Caco-2 (cell line): ENCODE data around the gene HNF1B. TPM values are rescaled to one million over a fixed set of nuclear protein-coding genes. Genes with fewer than 3 reads are reported as not detected.

Source experiments
- BruUV-seq: library from RNA; stranded (reverse); fragments of 400-500 nt; replicated peaks from 2 replicates; lab custom pipeline; 2021; lab: Mats Ljungman, UMichigan
- CTCF ChIA-PET: fragments of 300-600 bp; sonication (Branson Sonifier 250); formaldehyde crosslinking; loops from one replicate; lab custom pipeline; 2022; ENCODE audit warnings: antibody characterized with exemption; lab: Charles Lee
- POLR2A ChIA-PET: fragments of 300-600 bp; sonication (Branson Sonifier 250); formaldehyde crosslinking; loops from one replicate; lab custom pipeline; 2022; ENCODE audit warnings: antibody characterized with exemption; lab: Charles Lee
- DNase-seq, 2 experiments: peaks; one replicate each; pipeline versions ENCODE4 v3.0.0 to v3.0.0-alpha.2; 2020 to 2022
- H3K27me3 ChIP-seq: replicated peaks from 2 replicates; pipeline ENCODE4 v1.6.0; 2011; ENCODE audit warnings: low read length; ENCODE audit not compliant: control insufficient read depth, insufficient read depth
- H3K36me3 ChIP-seq: 2 replicates; pipeline ENCODE4 v1.5.1; 2011; ENCODE audit warnings: low read length; ENCODE audit not compliant: control insufficient read depth, insufficient read depth
- H3K4me1 ChIP-seq: fragments of 250-450 bp; sonication (Bioruptor Pico); 2 replicates; pipeline ENCODE4 v1.5.1; 2020; ENCODE audit warnings: mild to moderate bottlenecking
- H3K4me3 ChIP-seq: 2 replicates; pipeline ENCODE4 v1.5.1; 2011; ENCODE audit warnings: low read depth, mild to moderate bottlenecking, control low read depth, low read length
- H3K9me3 ChIP-seq: fragments of 250-450 bp; sonication (Bioruptor Pico); 2 replicates; pipeline ENCODE4 v1.5.1; 2020; ENCODE audit warnings: mild to moderate bottlenecking, moderate library complexity
- H3K27ac Mint-ChIP-seq: one replicate; pipeline ENCODE4 v1.8.0; 2022; ENCODE audit warnings: mixed read lengths; ENCODE audit not compliant: unreplicated experiment
- H3K27me3 Mint-ChIP-seq: one replicate; pipeline ENCODE4 v1.8.0; 2022; ENCODE audit warnings: mixed read lengths; ENCODE audit not compliant: insufficient read depth, unreplicated experiment
- H3K36me3 Mint-ChIP-seq: one replicate; pipeline ENCODE4 v1.8.0; 2022; ENCODE audit warnings: mild to moderate bottlenecking, mixed read lengths; ENCODE audit not compliant: insufficient read depth, unreplicated experiment
- H3K4me1 Mint-ChIP-seq: one replicate; pipeline ENCODE4 v1.8.0; 2022; ENCODE audit warnings: low read depth, mixed read lengths; ENCODE audit not compliant: unreplicated experiment
- H3K4me3 Mint-ChIP-seq: one replicate; pipeline ENCODE4 v1.8.0; 2022; ENCODE audit warnings: mild to moderate bottlenecking, moderate library complexity, mixed read lengths; ENCODE audit not compliant: unreplicated experiment
- H3K9me3 Mint-ChIP-seq: one replicate; pipeline ENCODE4 v1.8.0; 2022; ENCODE audit warnings: mixed read lengths; ENCODE audit not compliant: unreplicated experiment
- intact Hi-C: fragments of 100-400 bp; cut with micrococcal nuclease; formaldehyde crosslinking; loops from one replicate; pipeline ENCODE4 v1.10.0; 2022; ENCODE audit not compliant: unreplicated experiment
- total RNA-seq: library from RNA; stranded (reverse); gene quantifications from 2 replicates; pipeline ENCODE4 v1.2.3, GENCODE V29; 2022
- TF ChIP-seq, protein P1 (sequence below), 2 experiments: fragments of 200-600 bp in 1 of 2; IDR thresholded peaks; 1 replicate in 1 of 2; 2 replicates in 1 of 2; pipeline versions ENCODE4 v1.5.1 to v1.8.0; 2011 to 2022; ENCODE audit warnings: antibody characterized with exemption in 1 of 2, control low read depth in 1 of 2, inconsistent platforms in 1 of 2, low read depth in 1 of 2, low read length in 1 of 2, mild to moderate bottlenecking in 1 of 2, moderate library complexity in 1 of 2; ENCODE audit not compliant: insufficient read depth in 1 of 2, severe bottlenecking in 1 of 2, unreplicated experiment in 1 of 2

The HNF1B gene
- total RNA-seq, 1 experiment from 2014 or later: 36.9 TPM

DNA sequence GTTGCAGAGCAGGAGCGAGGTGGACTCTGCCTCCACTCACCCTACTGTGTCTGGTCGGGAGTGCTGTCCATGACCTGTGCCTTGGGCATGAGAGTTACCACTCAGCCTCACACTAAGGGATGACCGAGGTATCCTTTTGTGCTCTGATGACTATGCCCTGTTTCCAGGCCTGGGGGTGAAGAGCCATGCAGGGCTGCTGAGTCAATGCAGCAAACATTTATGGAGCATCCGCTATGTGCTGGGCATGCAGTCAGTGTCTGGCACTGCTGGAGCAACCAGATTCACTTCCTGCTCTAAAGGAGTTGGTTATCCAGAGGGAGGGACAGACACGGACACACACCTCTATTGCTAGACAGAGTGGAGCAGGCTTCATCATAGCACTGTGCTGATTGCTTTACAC lies 7.6 kb upstream of the HNF1B start:
- no peaks in the 10 kb centered on the region for H3K9me3 Mint-ChIP-seq
- H3K4me3 Mint-ChIP-seq: no peak overlapping the region
- peaks cover 4% of the 10 kb centered on the region for H3K4me1 Mint-ChIP-seq
- intact Hi-C loops: no loop called here
- no peak overlapping the region for H3K27ac Mint-ChIP-seq
- CTCF ChIA-PET: interaction anchor here (0.6 kb wide), 1 partner anchor 77 kb away, joined by 3 read pairs; no protein-coding TSS in a partner anchor
- BruUV-seq: no TSS peak
- peaks cover 12% of the 10 kb centered on the region for H3K36me3 Mint-ChIP-seq
- Histone ChIP-seq H3K36me3 (no peaks in the 10 kb centered on the region), H3K4me3 (no peak overlapping the region), H3K4me1 (no peaks in the 10 kb centered on the region), H3K27me3 (no peaks in the 10 kb centered on the region), H3K9me3 (no peaks in the 10 kb centered on the region)
- TF ChIP-seq, protein P1, sequence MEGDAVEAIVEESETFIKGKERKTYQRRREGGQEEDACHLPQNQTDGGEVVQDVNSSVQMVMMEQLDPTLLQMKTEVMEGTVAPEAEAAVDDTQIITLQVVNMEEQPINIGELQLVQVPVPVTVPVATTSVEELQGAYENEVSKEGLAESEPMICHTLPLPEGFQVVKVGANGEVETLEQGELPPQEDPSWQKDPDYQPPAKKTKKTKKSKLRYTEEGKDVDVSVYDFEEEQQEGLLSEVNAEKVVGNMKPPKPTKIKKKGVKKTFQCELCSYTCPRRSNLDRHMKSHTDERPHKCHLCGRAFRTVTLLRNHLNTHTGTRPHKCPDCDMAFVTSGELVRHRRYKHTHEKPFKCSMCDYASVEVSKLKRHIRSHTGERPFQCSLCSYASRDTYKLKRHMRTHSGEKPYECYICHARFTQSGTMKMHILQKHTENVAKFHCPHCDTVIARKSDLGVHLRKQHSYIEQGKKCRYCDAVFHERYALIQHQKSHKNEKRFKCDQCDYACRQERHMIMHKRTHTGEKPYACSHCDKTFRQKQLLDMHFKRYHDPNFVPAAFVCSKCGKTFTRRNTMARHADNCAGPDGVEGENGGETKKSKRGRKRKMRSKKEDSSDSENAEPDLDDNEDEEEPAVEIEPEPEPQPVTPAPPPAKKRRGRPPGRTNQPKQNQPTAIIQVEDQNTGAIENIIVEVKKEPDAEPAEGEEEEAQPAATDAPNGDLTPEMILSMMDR (IDR thresholded peaks at IDR 0.05; ENCODE audit: insufficient read depth in 1 of 2, low read depth in 1 of 2, low read length in 1 of 2, severe bottlenecking in 1 of 2, unreplicated experiment in 1 of 2): no peak
- no peak for DNase-seq
- H3K27me3 Mint-ChIP-seq: no peaks in the 10 kb centered on the region
- POLR2A ChIA-PET: no interaction called here

DNA sequence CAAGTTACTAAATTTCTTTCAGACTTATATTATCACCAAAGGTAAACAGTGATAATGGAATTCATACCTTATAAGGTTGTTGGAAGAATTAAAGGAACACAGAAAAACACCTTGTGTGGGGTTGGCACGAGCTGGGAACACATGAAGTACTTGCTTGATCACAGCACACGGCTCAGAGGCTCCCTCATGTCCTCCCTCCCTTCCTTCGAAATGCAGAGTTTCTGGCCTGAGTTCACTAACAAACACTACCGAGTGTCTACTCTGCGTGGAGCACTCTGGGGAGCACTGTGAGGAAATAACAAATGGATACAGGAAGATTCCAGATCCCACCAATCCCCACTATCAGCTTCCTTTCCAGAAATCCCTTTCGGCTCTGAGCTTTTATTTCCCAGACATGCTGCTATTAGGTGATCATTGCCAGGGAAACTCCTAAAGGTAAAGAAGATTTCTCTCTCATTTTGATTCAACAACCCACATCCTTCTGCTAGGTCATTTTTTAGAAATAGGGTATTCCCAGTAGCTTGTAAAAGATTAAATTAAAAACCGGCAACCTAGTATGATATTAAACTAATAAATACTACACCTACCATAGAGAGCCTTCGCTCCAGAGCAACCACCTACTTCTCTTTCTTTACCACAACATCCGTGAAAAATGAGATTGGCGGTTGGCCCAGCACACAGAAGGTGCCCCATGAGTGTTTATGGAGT lies 6.1 kb upstream of the HNF1B start:
- Histone ChIP-seq H3K4me3 (no peak overlapping the region), H3K9me3 (no peaks in the 10 kb centered on the region), H3K27me3 (no peaks in the 10 kb centered on the region), H3K36me3 (no peaks in the 10 kb centered on the region), H3K4me1 (peaks cover 11% of the 10 kb centered on the region; the same call in 1 of the 2 replicates)
- Mint-ChIP-seq H3K4me1 (peaks cover 17% of the 10 kb centered on the region), H3K4me3 (no peak overlapping the region), H3K9me3 (no peaks in the 10 kb centered on the region), H3K27me3 (no peaks in the 10 kb centered on the region), H3K27ac (no peak overlapping the region), H3K36me3 (peaks cover 12% of the 10 kb centered on the region)
- ChIA-PET CTCF (no interaction called here), POLR2A (no interaction called here)
- DNase-seq: no peak
- intact Hi-C loops: no loop called here
- no TSS peak for BruUV-seq
- TF ChIP-seq, protein P1 (IDR thresholded peaks at IDR 0.05; ENCODE audit: insufficient read depth in 1 of 2, low read depth in 1 of 2, low read length in 1 of 2, severe bottlenecking in 1 of 2, unreplicated experiment in 1 of 2): no peak

DNA sequence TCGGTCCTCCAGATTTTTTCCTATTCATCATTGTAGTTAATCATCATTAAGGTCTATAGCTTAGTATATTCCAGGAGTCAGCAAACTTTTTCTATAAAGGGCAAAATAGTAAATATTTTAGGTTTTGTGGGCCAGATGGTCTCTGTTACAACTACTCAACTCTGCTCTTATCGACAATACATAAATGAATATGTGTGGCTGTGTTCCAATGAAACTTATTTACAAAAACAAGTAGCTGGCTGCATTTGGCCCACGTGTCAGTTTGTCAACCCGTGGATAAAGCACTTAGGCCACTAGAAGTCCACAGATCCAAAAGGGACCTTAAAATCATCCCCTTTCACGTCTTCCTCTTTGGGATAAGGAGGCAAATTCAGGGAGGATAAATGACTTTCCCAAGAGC lies 5.4 kb upstream of the HNF1B start:
- BruUV-seq: no TSS peak
- ChIA-PET CTCF (no interaction called here), POLR2A (no interaction called here)
- no peaks in the 10 kb centered on the region for H3K9me3 ChIP-seq
- Mint-ChIP-seq H3K27me3 (no peaks in the 10 kb centered on the region), H3K4me3 (no peak overlapping the region), H3K27ac (no peak overlapping the region), H3K9me3 (no peaks in the 10 kb centered on the region), H3K36me3 (peaks cover 17% of the 10 kb centered on the region), H3K4me1 (peaks cover 17% of the 10 kb centered on the region)
- no peak overlapping the region for H3K4me3 ChIP-seq
- H3K27me3 ChIP-seq: no peaks in the 10 kb centered on the region
- no peak for DNase-seq
- H3K36me3 ChIP-seq: no peaks in the 10 kb centered on the region
- intact Hi-C loops: no loop called here
- peaks cover 12% of the 10 kb centered on the region; the same call in 1 of the 2 replicates for H3K4me1 ChIP-seq
- TF ChIP-seq, protein P1 (IDR thresholded peaks at IDR 0.05; ENCODE audit: insufficient read depth in 1 of 2, low read depth in 1 of 2, low read length in 1 of 2, severe bottlenecking in 1 of 2, unreplicated experiment in 1 of 2): no peak
